Nephron (organoid): ENCODE data around the gene SSR2.

Experiments
- H3K27ac Mint-ChIP-seq, 3 experiments: 2 replicates each; pipeline ENCODE4 v1.8.0; 2020; ENCODE audit warnings: mixed read lengths in 3 of 3, mild to moderate bottlenecking in 2 of 3, moderate library complexity in 1 of 3
- H3K27me3 Mint-ChIP-seq: 2 replicates; pipeline ENCODE4 v1.8.0; 2021; ENCODE audit warnings: low read depth, mild to moderate bottlenecking, moderate library complexity, mixed read lengths
- H3K36me3 Mint-ChIP-seq: 2 replicates; pipeline ENCODE4 v1.8.0; 2020; ENCODE audit warnings: low read depth, mixed read lengths
- H3K4me1 Mint-ChIP-seq: 2 replicates; pipeline ENCODE4 v1.8.0; 2020; ENCODE audit warnings: mixed read lengths
- H3K4me3 Mint-ChIP-seq, 3 experiments: 2 replicates each; pipeline ENCODE4 v1.8.0; 2020; ENCODE audit warnings: mild to moderate bottlenecking in 3 of 3, mixed read lengths in 3 of 3, moderate library complexity in 2 of 3
- H3K9me3 Mint-ChIP-seq: 2 replicates; pipeline ENCODE4 v1.8.0; 2020; ENCODE audit warnings: mixed read lengths
- CTCF ChIP-seq, 3 experiments: fragments of 200-600 bp; sonication (generic); IDR thresholded peaks; one replicate each; pipeline ENCODE4 v1.5.0; 2021; ENCODE audit warnings: antibody characterized with exemption in 3 of 3; ENCODE audit not compliant: unreplicated experiment in 3 of 3

Gene SSR2

DNA sequence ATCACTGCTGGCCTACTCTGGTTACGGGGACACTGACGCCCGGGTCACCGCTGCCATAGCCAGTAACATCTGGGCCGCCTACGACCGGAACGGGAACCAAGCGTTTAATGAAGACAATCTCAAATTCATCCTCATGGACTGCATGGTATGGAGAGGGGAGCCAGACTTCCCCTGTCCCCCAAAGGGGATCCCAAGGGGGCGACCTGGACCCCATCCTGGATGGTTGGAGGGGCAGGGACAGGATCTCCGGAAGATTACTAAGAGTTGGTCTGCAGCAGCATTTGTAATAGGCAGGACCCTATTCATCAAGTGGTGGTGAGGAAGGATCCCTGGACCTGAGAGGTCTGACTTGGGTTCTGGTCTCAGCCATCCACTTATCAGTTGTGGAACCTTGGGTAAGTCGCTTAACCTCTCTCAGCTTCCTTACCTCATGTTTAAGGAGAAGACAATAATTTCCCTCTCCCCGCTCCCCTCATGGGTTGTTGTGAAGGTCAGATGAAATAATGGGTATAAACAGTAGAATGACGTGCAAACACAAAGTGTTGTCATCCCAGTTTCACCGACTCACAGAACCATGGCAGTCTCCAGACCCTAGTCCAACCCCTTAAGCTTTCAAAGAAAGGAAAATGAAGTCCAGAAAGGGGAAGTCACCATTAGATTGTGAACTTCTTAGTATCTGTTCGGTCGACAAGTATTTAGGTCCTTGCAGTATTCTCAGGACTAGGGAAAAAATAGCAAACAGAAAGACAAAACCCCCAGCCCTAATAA, 34.7 kb upstream of the SSR2 start:
- H3K27ac Mint-ChIP-seq: peak overlapping the region; percentile 50 to 94 (median 77)
- TF ChIP-seq CTCF (IDR thresholded peaks at IDR 0.05; ENCODE audit: unreplicated experiment in 3 of 3): no peak

GRCh38 chr1:156054500-156055280, 33.9 kb upstream of the SSR2 start, which contains the start of gene LAMTOR2:
TSS of gene LAMTOR2 (plus strand) at chr1:156054782. CDS start at chr1:156054890, 108 bp downstream.
- peak within 1 kb of the TSS; percentile 97 to 98 (median 98) for H3K4me3 Mint-ChIP-seq
- peaks cover 28% of the 10 kb centered on the region for H3K4me1 Mint-ChIP-seq
- no peaks in the 10 kb centered on the region for H3K9me3 Mint-ChIP-seq
- H3K27ac Mint-ChIP-seq: peak within 1 kb of the TSS; percentile 94 to 98 (median 98)
- H3K36me3 Mint-ChIP-seq: peaks cover 22% of the 10 kb centered on the region
- no peak for TF ChIP-seq CTCF (IDR thresholded peaks at IDR 0.05; ENCODE audit: unreplicated experiment in 3 of 3)
- H3K27me3 Mint-ChIP-seq: no peaks in the 10 kb centered on the region

More for the DNA sequence above, 34.7 kb upstream of the SSR2 start:
- peaks cover 28% of the 10 kb centered on the region for H3K4me1 Mint-ChIP-seq
- no peaks in the 10 kb centered on the region for H3K9me3 Mint-ChIP-seq
- peak overlapping the region; percentile 90 to 95 (median 92) for H3K4me3 Mint-ChIP-seq
- H3K27me3 Mint-ChIP-seq: no peaks in the 10 kb centered on the region
- H3K36me3 Mint-ChIP-seq: peaks cover 15% of the 10 kb centered on the region

- Mint-ChIP-seq H3K27ac (peak within 1 kb of the TSS; percentile 94 to 98 (median 98)), H3K36me3 (peaks cover 30% of the 10 kb centered on the region), H3K9me3 (no peaks in the 10 kb centered on the region), H3K27me3 (no peaks in the 10 kb centered on the region), H3K4me3 (peak within 1 kb of the TSS; percentile 97 to 98 (median 98)), H3K4me1 (peaks cover 28% of the 10 kb centered on the region)
- TF ChIP-seq CTCF (IDR thresholded peaks at IDR 0.05; ENCODE audit: unreplicated experiment in 3 of 3): peak; percentile 40 to 50 (median 46)
These were observed 33.2 kb upstream of the SSR2 start, which contains the start of gene UBQLN4 for GRCh38 chr1:156053768-156054499. TSS of gene UBQLN4 (minus strand) at chr1:156053798. CDS start at chr1:156053701, 97 bp downstream.

GRCh38 chr1:156052862-156053767, 32.4 kb upstream of the SSR2 start:
- Mint-ChIP-seq H3K4me3 (peak overlapping the region; percentile 97 to 98 (median 98)), H3K27ac (peak overlapping the region; percentile 91 to 98 (median 96))

More at GRCh38 chr1:156052862-156053767, 32.4 kb upstream of the SSR2 start:
- peaks cover 37% of the 10 kb centered on the region for H3K36me3 Mint-ChIP-seq
- H3K9me3 Mint-ChIP-seq: no peaks in the 10 kb centered on the region
- peak; percentile 16 to 23 (median 20) for TF ChIP-seq CTCF (IDR thresholded peaks at IDR 0.05; ENCODE audit: unreplicated experiment in 3 of 3)
- peaks cover 28% of the 10 kb centered on the region for H3K4me1 Mint-ChIP-seq
- H3K27me3 Mint-ChIP-seq: no peaks in the 10 kb centered on the region
